GM21526 (cell line): ENCODE results near the gene XPNPEP2.
"Not testable (repeated sequence)": the region's sequence is repeated elsewhere in the genome, so short reads cannot be mapped to it uniquely, and the experiment has no call there.

Source experiments
- ATAC-seq: cut with Tn5 transposase; IDR thresholded peaks from one replicate; pipeline ENCODE4 v1.9.1; 2021; ENCODE audit warnings: moderate library complexity; ENCODE audit not compliant: unreplicated experiment, low FRiP score

XPNPEP2 gene

GRCh38 chrX:129718676-129719075 is 20.1 kb upstream of the XPNPEP2 start:
- ATAC-seq: no peak

GRCh38 chrX:129719268-129719667 is 19.5 kb upstream of the XPNPEP2 start:
- no peak for ATAC-seq

GRCh38 chrX:129719931-129720530 is 18.7 kb upstream of the XPNPEP2 start:
- ATAC-seq: no peak

- no peak for ATAC-seq
Measured at GRCh38 chrX:129720741-129721140, 18.0 kb upstream of the XPNPEP2 start.

- ATAC-seq: no peak
Measured at GRCh38 chrX:129721414-129721813, 17.4 kb upstream of the XPNPEP2 start.

DNA sequence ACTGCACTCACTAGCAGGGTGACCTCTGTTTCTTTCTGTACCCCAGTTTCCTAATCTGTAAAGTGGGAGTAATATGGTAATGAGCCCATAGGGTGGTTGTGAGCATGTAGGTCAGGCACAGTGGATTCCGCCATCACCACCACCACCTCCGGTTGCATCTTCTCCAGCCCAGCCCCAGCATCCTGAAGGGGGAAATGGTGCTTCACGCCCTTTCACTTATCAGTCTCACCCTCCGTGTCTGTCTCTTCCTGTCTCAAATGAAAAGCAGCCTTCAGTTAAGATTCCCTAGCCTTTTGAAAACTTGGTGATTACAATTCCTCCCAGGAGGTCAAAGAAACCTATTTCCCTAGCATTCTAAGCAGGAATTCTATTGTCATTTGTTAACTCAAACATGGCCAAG is 16.9 kb upstream of the XPNPEP2 start:
- no peak for ATAC-seq

DNA sequence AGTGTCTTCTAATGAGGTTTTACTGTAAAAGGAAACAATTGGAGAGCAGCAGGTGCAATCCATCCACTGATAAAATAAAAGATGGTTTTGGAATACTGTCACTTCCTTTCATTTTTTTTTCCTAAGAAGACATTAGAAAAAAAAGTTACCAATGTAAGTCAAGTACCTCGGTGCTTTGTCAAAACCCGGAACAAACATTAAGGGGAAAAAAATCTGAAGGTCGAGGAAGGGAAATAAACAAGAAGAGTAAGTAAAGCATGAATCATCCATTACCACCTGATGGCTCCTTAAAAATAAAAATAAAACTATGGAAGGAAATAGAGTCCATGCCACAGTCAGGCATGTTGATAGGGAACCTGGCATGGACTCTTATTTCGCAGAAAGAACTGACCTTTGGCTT is 15.3 kb upstream of the XPNPEP2 start:
- ATAC-seq: no peak

GRCh38 chrX:129724754-129725153 is 14.0 kb upstream of the XPNPEP2 start:
- no peak for ATAC-seq

DNA sequence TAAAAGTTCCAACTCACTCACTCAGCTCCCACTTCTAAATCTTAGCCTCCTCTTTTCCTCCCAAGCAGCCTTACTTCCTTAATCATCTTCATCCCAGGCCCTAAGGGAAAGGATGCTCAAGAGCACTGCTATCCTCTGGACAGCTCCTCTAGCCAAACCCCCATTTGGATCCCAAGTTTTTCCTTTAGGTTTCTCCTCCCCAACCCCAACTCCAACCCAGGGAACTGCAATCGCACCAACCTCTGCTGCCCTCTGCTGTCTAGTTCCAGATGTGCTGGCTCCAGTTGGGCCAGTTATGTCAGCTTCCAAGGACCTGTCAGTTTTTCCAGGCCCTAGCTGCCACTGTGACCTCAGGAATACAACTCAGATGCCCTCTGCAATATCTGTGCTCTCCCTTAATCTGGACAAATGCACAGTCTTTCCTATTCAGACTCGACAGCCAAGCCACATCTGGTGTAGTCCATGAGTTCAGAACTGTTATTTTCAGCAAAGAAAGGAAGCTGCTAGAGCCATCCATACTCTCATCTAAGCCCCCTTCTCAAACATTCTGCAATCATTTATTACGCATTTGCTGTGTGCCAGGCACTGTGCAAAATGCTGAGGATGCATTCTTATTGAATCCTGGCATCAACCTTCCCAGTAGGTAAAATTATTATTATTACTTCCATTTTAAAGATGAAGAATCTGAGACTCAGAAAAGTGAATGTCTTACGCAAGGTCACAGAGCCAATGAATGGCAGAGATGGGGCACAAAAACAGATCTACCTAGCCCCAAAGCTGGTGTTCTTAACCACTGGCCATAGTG is 12.3 kb upstream of the XPNPEP2 start:
- no peak for ATAC-seq

- ATAC-seq: no peak
Measured at GRCh38 chrX:129728061-129728460, 10.7 kb upstream of the XPNPEP2 start.

DNA sequence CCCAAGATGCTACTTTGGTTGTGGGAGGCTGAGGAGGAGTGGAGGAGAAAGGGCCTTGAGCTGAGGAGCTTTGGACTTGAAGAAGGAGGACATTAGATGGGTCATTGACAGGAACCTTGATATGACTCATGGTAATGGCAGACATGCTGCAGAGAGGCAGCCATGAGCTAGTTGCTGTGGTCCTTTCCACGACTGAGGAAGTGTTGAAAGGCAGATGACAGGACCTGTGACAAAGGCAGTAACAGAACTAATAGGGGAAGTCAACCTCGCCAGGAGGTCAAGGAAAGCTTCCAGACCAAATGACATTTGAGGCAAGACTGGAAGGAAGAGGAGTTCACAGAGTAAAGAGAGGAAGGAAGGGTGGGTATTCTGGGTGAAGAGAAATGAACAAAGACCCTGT is 7.6 kb upstream of the XPNPEP2 start:
- no peak for ATAC-seq

DNA sequence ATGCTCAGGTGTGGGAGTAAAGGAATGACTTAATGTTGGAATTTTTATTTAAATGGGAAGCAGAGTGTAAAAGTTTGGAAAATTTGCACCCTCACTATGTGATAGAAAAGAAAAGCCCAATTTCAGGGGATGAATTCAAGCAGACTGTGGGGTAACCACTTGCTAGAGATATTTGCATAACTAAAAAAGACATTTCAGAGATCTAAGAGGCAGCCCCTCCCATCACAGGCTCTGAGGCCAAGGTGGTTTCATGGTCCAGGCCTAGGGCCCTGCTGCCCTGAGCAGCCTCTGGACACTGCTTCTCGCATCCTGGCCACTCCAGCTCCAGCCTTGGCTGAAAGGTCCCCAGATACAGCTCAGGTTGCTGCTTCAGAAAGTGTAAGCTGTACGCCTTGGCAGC is 5.9 kb upstream of the XPNPEP2 start:
- no peak for ATAC-seq

DNA sequence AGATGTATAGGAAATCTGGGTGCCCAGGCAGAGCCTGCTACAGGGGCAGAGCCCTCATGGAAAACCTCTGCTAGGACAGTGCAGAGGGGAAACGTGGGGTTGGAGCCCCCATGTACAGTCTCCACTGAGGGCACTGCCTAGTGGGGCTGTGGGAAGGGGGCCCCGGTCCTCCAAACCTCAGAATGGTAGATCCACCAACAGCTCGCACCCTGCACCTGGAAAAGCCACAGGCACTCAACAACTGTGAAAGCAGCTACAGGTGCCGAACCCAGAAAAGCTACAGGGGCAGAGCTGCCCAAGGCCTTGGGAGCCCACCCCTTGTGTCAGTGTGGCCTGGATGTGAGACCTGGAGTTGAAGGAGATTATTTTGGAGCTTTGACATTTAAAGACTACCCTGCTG is 5.4 kb upstream of the XPNPEP2 start:
- no peak for ATAC-seq

- no peak for ATAC-seq
Measured at GRCh38 chrX:129736491-129736890, 2.3 kb upstream of the XPNPEP2 start.

GRCh38 chrX:129737916-129738315 is 863 bp upstream of the XPNPEP2 start:
- no peak for ATAC-seq

- no peak for ATAC-seq
Measured at GRCh38 chrX:129739578-129739977, 799 bp downstream of the XPNPEP2 start.

DNA sequence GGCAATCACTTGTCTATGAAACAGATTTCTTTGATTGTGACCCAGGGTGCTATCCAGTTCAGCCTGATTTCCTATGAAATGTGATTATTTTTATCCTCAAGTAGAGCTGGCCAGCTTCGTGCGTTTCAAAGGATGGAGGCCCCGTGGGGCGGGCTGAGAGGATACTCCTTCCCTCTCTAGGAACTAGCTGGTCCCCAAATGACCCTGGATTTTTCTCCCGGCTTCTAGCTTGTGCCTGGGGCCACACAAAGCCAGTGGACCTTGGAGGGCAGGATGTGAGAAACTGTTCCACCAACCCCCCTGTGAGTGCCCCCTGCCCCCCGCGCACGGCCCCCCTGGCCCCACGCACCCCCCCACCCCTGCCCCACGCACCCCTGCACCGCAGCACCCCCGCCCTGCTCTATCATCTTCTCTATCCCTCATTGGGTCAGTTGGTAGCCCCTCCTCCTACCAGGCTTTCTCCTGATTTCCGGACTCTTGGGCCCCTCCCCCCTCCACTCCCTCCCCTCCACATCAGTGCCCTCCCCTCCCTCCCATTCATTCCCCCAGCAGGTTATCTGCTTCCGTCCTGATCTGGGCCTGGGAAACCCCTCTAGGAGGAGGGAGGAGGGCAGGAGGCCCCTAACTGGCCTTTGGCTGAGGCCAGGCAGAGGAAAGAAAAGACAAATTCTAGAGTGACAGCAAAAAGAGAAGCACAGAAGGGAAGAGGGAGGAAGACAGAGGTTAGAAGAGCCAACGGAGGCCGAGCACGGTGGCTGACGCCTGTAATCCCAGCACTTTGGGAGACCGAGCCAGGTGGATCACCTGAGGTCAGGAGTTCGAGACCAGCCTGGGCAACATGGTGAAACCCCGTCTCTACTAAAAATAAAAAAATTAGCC is 3.3 kb downstream of the XPNPEP2 start:
- ATAC-seq: no peak

DNA sequence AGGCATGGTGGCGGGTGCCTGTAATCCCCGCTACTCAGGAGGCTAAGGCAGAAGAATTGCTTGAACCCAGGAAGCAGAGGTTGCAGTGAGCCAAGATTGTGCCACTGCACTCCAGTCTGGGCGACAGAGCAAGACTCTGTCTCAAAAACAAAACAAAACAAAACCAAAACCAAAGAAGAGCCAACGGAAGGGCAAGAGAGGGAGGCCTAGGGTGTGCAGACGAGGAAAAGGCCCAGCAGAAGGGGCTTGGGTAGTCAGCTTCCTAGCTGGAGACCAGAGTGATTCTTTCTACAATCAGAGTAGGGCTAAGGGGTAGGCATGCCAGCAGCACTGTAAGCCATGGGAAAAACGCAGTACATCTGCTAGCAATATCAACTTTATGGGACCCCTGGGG is 4.0 kb downstream of the XPNPEP2 start:
- not testable (repeated sequence) for ATAC-seq

GRCh38 chrX:129743821-129744220 is 5.0 kb downstream of the XPNPEP2 start:
- ATAC-seq: no peak

DNA sequence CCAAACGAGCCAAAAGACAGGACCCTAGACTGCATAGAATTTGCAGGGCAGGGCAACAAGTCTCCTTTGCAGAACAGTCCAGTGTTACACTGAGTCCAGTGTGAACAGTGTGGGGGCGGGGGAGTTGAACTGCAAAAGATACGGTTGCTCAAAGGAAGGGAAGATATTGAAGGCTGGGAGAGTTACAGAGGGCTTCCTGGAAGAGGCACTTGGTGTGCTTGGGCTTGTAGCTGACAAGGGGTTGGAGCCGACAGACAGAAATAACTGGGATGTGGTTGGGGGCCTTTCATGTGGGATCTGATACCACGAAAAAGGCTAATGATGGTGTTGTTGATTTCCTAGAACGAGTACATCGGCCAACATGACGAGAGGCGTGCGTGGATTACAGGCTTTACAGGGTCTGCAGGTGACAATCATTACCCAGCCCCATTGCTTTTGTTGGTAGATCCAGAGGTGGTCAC is 6.1 kb downstream of the XPNPEP2 start:
- no peak for ATAC-seq
